SU-DHL-6 (cell line): Measurements from ENCODE around the gene HOXA9.

Experiments used
- EZH2phosphoT487 ChIP-seq: fragments of 200-600 bp; sonication (generic), shearing (Covaris generic); conservative IDR thresholded peaks from 2 replicates; pipeline ENCODE4 v1.6.1; 2018; ENCODE audit warnings: mild to moderate bottlenecking, antibody characterized with exemption, low read length, moderate library complexity, mixed read lengths
- TF ChIP-seq, protein P1 (sequence below): fragments of 200-600 bp; sonication (generic); IDR thresholded peaks from one replicate; pipeline ENCODE4 v1.5.1; 2017; ENCODE audit warnings: antibody characterized with exemption, mild to moderate bottlenecking, low read length, moderate library complexity; ENCODE audit not compliant: insufficient read depth, poor library complexity, severe bottlenecking

DNA sequence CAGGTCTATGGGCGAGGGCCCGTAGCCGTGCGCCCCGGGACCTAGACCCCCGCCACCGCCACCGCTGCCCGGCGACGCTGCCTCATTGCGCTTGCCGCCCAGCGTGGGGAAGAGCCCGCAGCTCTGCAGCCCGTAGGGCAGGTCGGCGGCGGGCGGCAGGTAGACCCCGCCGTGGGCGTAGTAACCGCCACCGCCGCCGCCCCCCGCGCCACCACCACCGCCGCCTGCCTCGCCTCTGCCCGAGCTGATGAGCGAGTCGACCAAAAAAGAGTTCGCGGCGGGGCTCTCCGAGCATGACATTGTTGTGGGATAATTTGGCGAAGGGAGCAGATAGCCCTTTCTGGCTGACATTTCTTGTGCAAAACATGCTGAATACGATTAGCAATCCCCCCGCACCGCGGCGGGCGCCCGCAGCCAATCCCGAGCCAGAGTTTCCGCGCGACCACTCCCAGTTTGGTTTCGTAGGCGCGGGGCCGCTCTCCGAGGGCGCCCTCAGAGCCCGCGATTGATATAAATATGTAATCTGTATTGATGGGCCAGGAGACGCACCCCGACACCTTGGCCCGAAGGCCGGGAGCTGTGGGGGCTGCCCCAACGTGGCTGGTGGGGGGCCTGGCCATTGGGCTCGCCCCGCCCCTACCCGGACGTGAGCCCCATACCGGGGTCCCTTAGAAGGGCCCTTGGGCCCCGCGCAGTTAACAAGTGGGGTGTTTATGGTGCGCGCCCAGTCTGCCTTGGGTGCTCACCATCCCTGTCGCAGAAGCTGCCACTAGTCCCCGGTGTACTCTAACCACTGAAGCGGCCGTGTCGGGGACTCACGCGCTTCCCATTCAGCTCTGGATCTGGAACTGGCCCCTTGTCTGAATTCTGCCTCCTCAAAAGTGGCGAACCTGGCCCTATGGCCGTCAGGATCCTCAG, 8.9 kb upstream of the HOXA9 start, which contains the start of gene HOXA10:
- no peak for TF ChIP-seq EZH2phosphoT487
- TF ChIP-seq, protein P1, sequence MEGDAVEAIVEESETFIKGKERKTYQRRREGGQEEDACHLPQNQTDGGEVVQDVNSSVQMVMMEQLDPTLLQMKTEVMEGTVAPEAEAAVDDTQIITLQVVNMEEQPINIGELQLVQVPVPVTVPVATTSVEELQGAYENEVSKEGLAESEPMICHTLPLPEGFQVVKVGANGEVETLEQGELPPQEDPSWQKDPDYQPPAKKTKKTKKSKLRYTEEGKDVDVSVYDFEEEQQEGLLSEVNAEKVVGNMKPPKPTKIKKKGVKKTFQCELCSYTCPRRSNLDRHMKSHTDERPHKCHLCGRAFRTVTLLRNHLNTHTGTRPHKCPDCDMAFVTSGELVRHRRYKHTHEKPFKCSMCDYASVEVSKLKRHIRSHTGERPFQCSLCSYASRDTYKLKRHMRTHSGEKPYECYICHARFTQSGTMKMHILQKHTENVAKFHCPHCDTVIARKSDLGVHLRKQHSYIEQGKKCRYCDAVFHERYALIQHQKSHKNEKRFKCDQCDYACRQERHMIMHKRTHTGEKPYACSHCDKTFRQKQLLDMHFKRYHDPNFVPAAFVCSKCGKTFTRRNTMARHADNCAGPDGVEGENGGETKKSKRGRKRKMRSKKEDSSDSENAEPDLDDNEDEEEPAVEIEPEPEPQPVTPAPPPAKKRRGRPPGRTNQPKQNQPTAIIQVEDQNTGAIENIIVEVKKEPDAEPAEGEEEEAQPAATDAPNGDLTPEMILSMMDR = no peak
